Activated CD4-positive, alpha-beta T cell treated with anti-CD3 and anti-CD28 coated beads, Interleukin-10, Interleukin-2, amounts not matched to agents 100 ng/mL and 50 ng/mL, durations not matched to agents 16 hours and 8 hours (primary cell): ENCODE measurements around the gene CBX3.
A peak's percentile ranks its signal among the peaks of the same experiment; 100 is the strongest.
"Not testable (repeated sequence)": the region's sequence is repeated elsewhere in the genome, so short reads cannot be mapped to it uniquely, and the experiment has no call there.

Experiments
- DNase-seq: peaks from one replicate; pipeline ENCODE4 v3.0.0-alpha.2; 2020

The CBX3 gene

DNA sequence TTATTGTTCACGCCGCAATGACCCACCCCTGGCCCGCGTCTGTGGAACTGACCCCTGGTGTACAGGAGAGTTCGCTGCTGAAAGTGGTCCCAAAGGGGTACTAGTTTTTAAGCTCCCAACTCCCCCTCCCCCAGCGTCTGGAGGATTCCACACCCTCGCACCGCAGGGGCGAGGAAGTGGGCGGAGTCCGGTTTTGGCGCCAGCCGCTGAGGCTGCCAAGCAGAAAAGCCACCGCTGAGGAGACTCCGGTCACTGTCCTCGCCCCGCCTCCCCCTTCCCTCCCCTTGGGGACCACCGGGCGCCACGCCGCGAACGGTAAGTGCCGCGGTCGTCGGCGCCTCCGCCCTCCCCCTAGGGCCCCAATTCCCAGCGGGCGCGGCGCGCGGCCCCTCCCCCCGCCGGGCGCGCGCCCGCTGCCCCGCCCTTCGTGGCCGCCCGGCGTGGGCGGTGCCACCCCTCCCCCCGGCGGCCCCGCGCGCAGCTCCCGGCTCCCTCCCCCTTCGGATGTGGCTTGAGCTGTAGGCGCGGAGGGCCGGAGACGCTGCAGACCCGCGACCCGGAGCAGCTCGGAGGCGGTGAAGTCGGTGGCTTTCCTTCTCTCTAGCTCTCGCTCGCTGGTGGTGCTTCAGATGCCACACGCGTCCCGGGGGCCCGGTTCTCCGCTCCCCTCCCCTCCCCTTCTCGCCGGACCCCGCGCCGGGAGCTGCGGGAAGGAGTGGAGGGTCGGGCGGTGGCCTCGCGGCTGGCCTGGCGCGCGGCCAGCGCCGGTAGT is at the start of gene CBX3:
Gene CBX3, plus strand, starts transcription at position 499 of the 772 bp plus-strand sequence. CDS start 1,254 bp downstream, outside the sequence.
- peak; percentile 97 for DNase-seq

DNA sequence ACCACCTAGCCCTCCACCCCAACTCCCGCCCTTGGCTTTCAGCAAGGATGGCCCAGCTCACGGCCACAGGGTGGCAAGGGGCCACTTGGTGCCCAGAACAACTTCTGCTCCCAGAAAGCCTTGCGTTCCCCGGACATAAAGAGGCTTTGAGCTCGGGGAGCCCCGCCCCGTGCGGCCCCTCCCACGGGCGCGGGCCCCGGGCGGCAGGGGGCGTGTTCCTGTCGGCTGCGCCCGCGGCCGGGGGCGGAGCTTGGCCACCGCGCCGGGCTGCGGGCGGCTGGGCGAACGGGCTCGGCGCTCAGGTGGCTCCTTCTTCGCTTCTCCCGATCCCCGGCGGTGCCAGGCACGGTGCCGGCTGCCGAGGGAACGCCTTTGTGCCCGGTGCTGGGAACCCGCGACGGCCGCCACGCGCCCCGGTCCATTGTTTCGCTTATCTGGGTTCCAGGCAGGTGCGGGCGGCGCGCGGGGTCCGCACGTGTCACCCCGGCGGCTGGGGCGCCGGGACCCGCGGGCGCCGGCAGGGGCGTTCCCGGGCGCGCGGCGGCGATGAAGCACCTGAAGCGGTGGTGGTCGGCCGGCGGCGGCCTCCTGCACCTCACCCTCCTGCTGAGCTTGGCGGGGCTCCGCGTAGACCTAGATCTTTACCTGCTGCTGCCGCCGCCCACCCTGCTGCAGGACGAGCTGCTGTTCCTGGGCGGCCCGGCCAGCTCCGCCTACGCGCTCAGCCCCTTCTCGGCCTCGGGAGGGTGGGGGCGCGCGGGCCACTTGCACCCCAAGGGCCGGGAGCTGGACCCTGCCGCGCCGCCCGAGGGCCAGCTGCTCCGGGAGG is 49.4 kb upstream of the CBX3 start, which contains the start of gene NFE2L3:
Gene NFE2L3, plus strand, starts transcription at position 246 of the 829 bp plus-strand sequence. Its CDS starts 301 bp downstream, at position 547.
- peak; percentile 92 for DNase-seq

DNA sequence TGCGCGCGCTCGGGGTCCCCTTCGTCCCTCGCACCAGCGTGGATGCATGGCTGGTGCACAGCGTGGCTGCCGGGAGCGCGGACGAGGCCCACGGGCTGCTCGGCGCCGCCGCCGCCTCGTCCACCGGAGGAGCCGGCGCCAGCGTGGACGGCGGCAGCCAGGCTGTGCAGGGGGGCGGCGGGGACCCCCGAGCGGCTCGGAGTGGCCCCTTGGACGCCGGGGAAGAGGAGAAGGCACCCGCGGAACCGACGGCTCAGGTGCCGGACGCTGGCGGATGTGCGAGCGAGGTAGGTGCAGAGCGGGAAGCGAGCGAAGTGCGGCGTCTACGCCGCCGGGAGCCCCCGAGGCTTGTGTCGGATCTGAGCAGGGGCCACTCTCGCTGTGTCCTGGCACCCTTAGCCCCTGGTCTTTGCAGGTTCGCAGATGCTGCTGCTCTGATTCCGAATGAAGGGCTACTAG is 48.7 kb upstream of the CBX3 start:
- peak; percentile 47 for DNase-seq

DNA sequence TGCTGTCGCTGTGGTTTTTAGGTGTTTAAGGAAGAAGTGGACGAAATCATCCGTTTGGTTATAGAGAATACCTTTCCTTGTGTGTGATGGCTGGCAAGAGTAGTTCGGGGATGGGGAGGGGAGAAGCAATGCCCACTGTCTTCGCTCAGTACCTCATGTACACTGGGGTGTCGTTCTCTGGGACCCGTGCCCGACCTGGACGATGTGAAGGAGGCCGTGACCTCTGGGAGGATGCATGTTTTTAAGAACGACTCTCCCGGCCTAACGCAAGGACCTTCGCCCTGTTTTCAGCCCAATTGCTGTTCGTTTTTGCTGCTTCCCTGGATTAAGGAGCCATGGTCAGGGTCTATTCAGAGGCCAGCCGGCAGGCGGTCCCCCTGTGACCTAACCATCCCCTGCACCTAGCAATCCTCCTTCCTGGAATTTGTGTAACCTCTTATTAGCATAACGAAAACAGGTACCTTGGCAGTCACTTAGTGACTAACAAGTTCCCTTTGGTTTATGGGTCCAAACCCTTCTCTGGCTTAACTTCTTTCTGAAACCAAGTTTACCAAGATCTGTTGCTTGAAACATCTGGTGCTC is 48.2 kb upstream of the CBX3 start:
- DNase-seq: peak; percentile 65

DNA sequence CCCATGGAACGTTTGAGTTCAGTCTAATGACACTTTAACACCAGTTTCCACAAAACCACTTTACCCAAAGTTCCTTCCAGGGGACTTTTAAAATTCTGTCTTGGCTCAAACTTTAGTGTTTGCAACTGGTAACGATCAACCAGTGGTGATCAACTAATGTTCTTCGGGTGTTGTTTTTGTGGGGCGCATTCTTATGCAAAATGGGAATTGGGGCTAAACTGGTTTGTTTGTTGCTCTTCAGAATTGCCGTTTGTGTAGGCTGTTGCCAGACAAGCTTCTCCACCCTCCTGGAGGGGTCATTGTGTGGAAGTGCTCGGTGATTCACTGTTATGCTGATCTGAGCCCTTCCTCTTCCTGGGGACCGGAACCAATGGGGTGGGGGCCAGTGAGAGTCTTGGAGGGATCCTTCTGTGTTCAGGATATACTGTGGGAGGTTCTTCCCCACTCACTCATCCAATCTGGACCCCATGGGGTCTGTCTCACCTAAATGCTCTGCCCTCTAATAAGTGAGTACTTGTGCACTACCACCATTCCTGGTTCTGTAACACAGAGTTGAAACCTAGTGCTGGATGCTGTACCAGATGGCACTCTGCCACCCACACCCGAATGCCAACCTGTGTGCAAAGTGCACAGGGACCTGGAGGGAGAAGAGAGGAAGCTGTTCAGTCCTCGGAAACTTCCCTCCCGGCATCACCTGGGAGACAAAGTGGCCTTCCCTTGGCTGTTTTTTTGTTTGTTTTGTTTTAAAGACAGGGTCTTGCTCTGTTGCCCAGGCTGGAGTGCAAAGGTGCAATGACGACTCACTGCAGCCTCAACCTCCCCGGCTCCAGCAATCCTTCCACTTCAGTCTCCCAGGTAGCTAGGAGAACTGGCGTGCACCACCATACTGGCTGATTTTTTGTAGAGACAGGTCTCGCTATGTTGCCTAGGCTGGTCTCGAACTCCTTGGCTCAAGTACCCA is 47.4 kb upstream of the CBX3 start:
- DNase-seq: peak; percentile 79

DNA sequence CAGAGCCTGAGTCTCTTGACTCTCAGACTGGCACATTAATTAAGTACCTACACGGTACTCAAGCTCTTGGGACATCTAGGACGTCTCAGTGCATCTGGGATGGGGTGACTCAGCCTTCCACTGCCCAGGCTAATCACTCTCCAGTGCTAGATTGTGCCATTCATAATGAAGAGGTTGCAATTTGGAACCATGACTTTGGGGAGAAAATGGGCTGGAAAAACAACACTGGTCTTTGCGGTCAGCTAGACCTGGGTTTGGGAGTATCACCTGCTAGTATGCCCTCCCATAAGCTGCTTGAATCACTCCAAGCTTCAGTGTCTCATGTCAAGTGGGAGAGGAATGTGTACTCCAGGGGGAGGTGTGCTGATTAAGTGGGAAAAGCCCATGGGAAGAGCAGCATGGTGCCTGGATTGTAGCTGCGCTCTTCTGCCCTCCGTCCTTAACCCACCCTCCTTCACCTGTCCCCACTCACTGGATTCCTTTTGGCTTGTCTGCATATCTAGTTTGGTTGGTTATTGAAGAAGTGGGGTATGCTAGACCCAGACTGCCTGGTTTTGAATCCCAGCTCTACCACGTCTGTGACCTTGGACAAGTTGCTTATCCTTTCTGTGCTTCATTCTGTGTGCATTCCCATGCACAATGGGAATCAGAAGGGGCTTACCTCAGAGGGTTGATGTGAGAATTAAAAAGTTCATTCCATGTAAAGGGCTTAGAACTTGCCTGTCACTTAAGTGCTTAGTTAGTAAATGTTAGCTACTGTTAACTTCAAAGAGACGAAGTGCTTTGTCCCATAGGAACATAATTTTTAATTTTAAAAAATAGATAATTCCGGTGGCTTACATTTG is 45.8 kb upstream of the CBX3 start:
- no peak for DNase-seq

DNA sequence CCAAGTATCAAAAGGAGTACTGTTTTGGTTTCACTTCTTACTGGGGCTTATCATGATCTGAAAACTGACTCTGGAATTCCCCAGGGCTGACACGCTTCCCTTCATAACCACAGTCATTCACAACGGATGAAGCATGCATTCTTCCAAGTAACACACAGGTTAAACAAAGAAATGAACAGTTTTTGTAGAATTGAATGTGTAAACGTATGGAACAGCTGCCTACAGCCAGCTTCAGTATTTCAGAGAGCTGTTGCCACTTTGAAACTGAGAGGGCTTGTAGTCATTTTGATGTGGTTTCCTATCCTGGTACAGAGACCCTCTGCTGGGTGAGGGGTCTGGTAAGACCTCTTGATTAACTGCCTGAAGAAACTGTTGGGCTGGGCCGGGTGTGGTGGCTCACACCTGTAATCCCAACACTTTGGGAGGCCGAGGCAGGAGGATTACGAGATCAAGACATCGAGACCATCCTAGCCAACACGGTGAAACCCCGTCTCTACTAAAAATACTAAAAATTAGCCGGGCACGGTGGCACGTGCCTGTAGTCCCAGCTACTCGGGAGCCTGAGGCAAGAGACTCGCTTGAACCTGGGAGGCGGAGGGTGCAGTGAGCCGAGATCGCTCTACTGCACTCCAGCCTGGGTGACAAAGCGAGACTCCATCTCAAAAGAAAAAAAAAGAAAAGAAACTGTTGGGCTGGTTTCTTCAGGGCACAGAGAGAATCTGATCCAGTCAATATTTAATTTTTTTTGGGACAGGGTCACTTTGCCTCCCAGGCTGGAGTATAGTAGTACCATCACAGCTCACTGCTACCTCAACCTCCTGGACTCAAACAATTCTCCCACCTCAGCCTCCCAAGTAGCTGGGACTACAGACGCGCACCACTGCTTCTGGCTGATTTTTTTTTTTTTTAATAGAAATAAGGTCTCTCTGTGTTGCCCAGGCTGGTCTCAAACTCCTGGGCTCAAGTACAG is 44.8 kb upstream of the CBX3 start:
- peak; percentile 87 for DNase-seq

DNA sequence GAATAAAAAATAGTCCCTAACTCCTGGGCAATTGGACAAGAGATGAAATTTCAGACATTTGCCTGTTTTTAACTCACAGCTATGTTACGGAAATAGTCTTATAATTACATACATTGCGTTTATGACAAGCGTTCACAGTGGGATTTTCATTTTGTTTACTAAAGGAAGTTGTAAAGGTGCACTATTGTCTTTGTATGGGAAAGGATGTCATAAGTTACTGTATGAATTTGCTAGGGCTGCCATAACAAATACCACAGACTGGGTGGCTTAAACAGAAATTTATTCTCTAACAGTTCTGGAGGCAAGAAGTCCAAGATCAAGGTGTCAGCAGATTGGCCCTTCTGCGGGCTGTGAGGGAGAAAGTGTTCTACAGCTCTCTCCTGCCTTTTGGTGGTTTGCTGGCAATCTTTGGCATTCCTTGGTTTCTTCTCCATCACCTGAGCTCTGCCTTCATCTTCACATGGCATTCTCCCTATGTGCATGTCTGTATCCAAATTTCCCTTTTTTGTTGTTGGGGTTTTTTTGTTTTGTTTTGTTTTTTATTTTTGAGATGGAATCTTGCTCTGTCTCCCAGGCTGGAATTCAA is 43.9 kb upstream of the CBX3 start:
- DNase-seq: no peak

DNA sequence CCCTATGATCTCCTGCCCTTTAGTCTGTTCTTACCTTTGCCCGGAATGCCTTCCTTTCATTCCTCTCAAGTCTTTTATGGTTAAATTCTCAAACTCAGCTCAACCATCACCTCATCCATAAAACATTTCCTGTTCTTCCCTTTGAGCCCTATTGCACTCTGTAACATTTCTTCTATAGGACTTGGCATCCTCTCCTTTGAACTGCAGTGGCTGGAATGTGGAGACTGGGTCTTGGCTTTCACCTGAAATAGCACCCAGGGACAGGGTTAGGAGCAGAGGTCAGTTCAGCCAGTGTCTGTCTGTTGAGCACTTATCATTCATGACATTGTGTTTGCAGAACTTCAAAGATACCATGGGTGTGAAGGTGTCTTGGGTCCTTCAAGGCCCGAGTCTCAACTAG is 42.3 kb upstream of the CBX3 start:
- DNase-seq: no peak

DNA sequence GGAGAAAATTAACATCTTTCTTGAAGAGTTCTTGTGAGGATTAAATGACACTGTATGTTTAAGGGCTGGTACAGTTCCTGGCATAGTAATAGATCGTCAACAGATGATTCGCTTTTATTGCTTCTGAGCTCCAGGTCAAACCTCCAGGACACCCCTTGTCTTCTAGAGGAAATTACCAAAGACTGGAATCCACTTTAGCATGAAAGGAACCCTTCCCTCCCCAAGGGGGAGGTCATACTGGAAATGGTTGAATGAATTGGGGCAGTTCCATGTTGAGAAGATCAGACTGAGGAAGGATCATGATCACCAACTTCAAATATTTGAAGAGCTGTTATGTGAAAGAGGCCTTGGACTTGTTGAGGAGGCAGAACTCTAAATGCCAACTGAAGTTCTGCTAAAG is 40.6 kb upstream of the CBX3 start:
- DNase-seq: no peak

DNA sequence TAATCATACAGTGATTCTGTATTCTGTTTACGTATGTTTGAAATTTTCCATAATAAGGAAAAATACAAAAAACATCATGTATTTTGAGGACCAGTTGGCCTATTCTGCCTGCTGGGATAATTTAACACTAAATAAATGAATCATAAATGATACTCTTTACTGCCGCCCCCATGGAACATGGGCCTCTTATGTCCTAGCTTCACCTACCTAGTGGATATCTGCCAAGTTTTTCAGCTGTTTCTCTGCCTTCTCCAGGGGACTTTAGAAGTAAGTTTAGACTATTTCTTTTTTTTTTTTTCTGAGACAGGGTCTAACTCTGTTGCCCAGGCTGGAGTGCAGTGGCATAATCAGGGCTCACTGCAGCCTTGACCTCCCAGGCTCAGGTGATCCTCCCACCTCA is 39.1 kb upstream of the CBX3 start:
- no peak for DNase-seq

DNA sequence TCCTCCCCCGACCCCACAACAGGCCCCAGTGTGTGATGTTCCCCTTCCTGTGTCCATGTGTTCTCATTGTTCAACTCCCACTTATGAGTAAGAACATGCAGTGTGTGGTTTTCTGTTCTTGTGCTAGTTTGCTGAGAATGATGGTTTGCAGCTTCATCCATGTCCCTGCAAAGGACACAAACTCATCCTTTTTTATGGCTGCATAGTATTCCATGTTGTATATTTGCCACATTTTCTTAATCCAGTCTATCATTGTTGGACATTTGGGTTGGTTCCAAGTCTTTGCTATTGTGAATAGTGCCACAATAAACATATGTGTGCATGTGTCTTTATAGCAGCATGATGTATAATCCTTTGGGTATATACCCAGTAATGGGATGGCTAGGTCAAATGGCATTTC is 37.7 kb upstream of the CBX3 start:
- DNase-seq: not testable (repeated sequence)

DNA sequence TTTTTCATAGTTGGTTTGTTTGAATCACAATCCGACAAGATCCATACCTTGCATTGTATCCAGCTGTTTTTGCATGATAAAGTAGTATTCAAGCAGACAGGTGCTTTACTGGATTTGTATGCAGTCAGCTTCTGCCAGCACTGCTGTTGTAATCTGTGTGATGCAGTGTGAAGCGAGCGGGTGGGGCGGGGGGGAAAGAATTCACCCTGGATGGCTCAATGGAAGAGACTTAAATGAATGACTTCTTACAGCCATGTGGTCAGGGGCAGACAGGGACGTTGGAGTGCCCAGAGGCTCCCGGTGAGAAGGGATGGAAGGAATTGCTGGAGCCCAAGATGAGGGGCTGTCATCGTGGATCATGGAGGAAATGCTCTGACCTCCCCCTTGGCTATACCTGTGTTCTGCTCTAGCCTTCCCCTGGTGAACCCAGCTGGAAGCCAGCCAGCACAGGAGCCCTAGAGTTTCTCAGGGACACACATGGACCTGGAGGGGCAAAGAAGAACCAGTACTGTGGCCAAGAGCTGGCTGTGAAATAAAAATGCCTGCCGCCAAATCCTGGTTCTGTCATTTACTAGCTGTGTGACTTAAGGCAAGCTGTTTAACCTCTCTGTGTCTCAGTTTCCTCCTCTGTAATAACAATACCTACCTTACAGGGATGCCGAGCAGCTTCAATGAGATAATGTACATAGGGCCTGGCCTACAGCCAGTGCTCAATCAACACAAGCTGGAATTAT is 35.4 kb upstream of the CBX3 start:
- DNase-seq: no peak

DNA sequence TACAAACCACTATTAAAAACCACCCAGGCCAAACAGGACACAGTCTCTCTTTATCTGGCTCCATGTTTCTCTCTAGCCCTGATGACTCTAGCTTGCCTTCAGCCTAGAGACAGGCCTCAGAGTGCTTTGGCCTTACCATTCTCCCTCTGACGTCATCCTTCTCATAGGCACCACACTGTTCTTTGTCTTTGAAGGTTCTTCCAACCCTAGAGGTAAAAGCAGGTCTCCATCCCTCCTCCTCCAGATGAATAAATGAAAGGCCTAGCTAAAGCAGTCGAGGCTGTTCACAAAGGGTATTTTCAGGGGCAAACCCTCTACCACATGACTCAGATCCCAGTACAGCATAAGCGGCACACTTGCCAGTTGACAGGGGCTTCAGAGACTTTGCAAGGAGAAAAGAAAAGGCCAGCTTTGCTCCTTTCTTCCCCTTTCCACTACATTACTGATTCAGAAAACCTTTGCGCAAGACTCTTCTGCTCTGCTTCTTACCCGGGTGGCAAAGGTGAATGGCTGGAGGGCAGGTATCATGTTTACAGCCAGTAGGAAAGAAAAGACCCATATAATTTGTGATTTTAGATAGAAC is 34.8 kb upstream of the CBX3 start:
- DNase-seq: no peak

DNA sequence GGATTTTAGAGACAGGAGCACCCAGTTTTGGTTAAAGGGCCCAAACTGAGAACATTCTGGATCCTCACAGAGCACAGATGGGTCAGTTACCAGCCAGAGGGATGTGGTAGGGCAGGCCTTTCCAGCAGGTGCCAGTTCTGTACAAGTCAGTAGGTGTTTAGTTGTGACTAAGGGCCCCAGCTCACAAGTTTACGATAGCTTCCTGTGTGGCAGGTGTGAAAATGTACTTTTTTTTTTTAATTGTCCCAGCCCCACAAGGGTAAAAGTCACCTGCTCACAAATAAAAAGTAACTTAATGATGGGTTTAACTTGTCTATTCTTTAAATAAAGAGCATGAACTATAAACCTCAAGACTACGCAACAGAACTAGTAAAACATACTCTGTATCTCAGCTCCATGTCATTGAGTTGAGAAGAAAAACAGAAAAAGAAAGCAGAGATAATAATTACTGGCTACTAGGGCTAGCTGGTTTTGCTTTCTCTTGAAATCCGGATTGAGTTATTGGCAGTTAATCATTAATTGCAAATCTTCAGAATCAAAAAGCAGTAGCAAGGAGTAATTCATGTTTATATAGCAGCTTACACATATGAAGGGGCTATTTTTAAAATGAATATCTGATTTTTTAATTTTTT is 34.1 kb upstream of the CBX3 start:
- peak; percentile 65 for DNase-seq

DNA sequence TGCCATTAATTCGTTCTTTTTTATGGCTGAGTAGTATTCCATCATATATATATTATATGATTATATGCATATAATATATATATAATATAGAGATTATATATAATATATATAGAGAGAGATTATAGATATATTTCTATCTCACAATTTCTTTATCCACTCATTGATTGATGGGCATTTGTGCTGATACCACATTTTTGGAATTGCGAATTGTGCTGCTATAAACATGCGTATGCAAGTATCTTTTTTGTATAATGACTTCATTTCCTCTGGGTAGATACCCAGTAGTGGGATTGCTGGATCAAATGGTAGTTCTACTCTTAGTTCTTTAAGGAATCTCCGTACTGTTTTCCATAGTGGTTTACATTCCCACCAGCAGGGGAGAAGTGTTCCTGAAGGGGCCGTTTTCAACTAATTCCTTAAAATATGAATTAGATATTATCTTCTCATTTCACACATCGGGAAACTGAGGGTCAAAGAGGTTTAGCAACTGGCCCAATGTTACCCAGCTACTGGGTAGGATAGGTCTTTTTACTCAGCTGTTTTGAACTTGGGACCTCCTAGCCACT is 33.0 kb upstream of the CBX3 start:
- no peak for DNase-seq

DNA sequence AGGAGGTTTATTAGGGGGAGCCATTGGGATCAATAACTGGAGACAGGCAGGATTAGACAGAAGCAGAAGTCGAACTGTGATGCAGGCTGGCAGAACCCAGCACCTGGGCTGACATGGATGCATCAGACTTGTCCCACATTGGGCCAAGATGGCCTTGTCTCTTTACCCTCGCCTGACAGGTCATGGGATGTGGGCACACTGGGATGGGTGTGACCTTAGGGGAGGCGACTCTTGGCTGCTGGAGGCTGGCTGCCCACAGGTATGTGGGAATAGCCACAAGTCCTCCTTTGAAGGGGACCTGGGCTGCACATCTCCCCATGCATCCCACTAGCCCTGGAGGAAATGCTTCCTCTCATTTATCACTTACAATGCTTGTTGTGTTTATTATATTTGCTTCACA is 32.3 kb upstream of the CBX3 start:
- no peak for DNase-seq

DNA sequence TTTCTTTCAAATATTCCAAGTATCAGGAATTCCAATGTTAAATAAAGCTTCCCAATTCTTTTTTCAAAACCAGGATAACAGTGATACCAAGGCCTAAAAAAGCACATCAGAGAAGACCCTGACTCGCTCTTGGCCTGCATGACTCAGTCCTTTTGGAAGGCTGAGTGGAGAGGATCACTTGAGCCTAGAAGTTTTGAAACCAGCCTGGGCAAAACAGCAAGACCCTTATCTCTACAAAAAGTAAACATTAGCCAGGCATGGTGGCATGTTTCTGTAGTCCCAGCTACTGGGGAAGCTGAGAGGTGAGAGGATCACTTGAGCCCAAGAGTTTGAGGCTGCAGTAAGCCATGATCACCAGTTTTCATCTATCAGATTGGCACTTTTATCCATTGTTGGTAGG is 30.9 kb upstream of the CBX3 start:
- DNase-seq: no peak
